Measurements from ENCODE around the gene CYP27B1. TPM values are rescaled to one million over a fixed set of nuclear protein-coding genes. Genes with fewer than 3 reads are reported as not detected.
"Not testable (repeated sequence)": the region's sequence is repeated elsewhere in the genome, so short reads cannot be mapped to it uniquely, and the experiment has no call there.

CYP27B1 gene
- total RNA-seq, 4 donors from 2014 or later: 0.40 to 2.5 (median 2.3) TPM; not detected in 1

DNA sequence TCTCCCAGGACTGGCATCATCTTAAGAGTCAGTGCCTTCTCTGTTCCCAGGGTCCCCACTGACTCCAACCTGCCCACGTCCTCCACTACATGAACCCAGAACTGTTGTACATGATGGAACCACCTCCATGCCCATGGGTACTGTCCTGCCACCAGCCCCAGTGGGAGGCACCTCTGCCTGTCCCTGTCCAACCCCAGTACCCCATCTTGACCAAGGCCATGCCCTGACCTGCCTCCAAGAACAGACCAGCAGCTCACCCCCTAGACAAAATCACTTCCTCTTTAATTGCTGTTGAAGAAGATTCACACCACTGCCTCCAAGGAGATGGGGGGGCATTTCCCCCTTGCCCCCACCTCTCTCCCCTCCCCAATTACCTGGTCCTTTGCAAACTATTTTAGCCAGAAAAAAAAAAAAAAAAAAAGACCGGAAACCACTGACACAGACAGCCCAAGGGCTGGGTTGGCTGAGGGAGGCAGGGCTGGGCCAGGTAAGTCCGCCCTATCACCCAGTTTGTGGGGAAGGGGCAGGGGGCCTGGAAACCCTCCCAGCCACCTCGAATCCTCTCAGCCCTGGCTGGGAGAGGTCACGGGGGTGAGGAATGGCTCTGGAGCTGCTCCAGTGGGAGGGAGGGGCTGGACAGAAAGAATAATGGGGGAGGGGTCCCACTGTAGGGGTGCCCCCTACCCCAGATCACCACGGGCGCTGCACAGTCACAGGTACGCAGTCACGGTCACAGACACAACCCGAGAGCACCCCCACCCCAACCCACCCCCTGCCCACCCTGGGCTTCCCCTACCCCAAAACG lies 41.7 kb downstream of the CYP27B1 start:
- H3K4me1 ChIP-seq: peaks cover 3 to 17% (median 9%) of the 10 kb centered on the region in 4 donors
- H3K27ac ChIP-seq: no peak overlapping the region
- H3K27me3 ChIP-seq: peaks cover 20% of the 10 kb centered on the region
- peaks cover 0 to 3% (median 0%) of the 10 kb centered on the region in 4 donors for H3K36me3 ChIP-seq
- in situ Hi-C loops (cut with MboI; ENCODE audit: low pct_ligation_motif_present in 1 of 4, low pct_unique_long_range_greater_than_20kb in 1 of 4, low sequenced_read_pairs in 3 of 4) (no loop called here), intact Hi-C loops (cut with DNase I; ENCODE audit: low total_unique reads) (no loop called here)
- DNase-seq: no peak
- no peak for TF ChIP-seq EP300 (IDR thresholded peaks at IDR 0.05; ENCODE audit: low read depth)
- TF ChIP-seq POLR2A (IDR thresholded peaks at IDR 0.05): no peak
- TF ChIP-seq, protein P1, sequence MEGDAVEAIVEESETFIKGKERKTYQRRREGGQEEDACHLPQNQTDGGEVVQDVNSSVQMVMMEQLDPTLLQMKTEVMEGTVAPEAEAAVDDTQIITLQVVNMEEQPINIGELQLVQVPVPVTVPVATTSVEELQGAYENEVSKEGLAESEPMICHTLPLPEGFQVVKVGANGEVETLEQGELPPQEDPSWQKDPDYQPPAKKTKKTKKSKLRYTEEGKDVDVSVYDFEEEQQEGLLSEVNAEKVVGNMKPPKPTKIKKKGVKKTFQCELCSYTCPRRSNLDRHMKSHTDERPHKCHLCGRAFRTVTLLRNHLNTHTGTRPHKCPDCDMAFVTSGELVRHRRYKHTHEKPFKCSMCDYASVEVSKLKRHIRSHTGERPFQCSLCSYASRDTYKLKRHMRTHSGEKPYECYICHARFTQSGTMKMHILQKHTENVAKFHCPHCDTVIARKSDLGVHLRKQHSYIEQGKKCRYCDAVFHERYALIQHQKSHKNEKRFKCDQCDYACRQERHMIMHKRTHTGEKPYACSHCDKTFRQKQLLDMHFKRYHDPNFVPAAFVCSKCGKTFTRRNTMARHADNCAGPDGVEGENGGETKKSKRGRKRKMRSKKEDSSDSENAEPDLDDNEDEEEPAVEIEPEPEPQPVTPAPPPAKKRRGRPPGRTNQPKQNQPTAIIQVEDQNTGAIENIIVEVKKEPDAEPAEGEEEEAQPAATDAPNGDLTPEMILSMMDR (IDR thresholded peaks at IDR 0.05): no peak
- no peak for TF ChIP-seq POLR2AphosphoS5 (IDR thresholded peaks at IDR 0.05)
- no peak overlapping the region for H3K4me3 ChIP-seq
- 34 to 45% methylated on average over 3 to 11 of the region's 11 CpGs for WGBS, 2 donors (ENCODE audit: low coverage in 1 of 2)
- no peaks in the 10 kb centered on the region for H3K9me3 ChIP-seq

GRCh38 chr12:57724003-57724935 lies 42.6 kb downstream of the CYP27B1 start:
- Histone ChIP-seq H3K27ac (no peak overlapping the region), H3K4me1 (peaks cover 3 to 17% (median 9%) of the 10 kb centered on the region in 4 donors), H3K9me3 (no peaks in the 10 kb centered on the region), H3K27me3 (peaks cover 20% of the 10 kb centered on the region), H3K4me3 (no peak overlapping the region), H3K36me3 (peaks cover 0 to 8% (median 2%) of the 10 kb centered on the region in 4 donors)
- TF ChIP-seq, protein P1 (IDR thresholded peaks at IDR 0.05): no peak
- no peak for TF ChIP-seq EP300 (IDR thresholded peaks at IDR 0.05; ENCODE audit: low read depth)
- no peak for TF ChIP-seq POLR2A (IDR thresholded peaks at IDR 0.05)
- TF ChIP-seq POLR2AphosphoS5 (IDR thresholded peaks at IDR 0.05): no peak
- no peak for DNase-seq
- WGBS, 2 donors (ENCODE audit: low coverage in 1 of 2): 81% methylated on average over 12 of the region's 12 CpGs; no CpG with 5 or more reads in 1 of the 2 donors
- intact Hi-C loops (cut with DNase I; ENCODE audit: low total_unique reads) (no loop called here), in situ Hi-C loops (cut with MboI; ENCODE audit: low pct_ligation_motif_present in 1 of 4, low pct_unique_long_range_greater_than_20kb in 1 of 4, low sequenced_read_pairs in 3 of 4) (no loop called here)

DNA sequence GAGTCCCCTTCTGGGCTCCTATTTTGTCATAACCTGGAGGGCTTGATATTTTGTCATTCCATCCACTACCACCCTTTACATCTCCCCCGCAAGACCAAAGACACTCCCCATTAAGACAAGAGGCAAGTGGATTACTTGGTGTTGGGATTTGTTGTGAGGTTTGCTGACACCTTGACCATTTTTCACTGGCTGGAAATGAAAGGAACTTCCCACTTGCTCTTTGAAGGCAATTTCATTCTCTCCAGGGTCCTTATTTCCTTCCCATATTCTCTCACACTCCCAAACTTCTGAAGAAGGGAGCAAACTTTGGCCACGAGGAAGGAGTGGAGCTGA lies 43.3 kb downstream of the CYP27B1 start:
- H3K27me3 ChIP-seq: peaks cover 18% of the 10 kb centered on the region
- H3K4me3 ChIP-seq: no peak overlapping the region
- intact Hi-C loops (cut with DNase I; ENCODE audit: low total_unique reads): no loop called here
- peaks cover 3 to 17% (median 9%) of the 10 kb centered on the region in 4 donors for H3K4me1 ChIP-seq
- no peaks in the 10 kb centered on the region for H3K9me3 ChIP-seq
- H3K36me3 ChIP-seq: peaks cover 0 to 15% (median 5%) of the 10 kb centered on the region in 4 donors
- in situ Hi-C loops (cut with MboI; ENCODE audit: low pct_ligation_motif_present in 1 of 4, low pct_unique_long_range_greater_than_20kb in 1 of 4, low sequenced_read_pairs in 3 of 4): no loop called here
- H3K27ac ChIP-seq: no peak overlapping the region
- no peak for DNase-seq
- no peak for TF ChIP-seq EP300 (IDR thresholded peaks at IDR 0.05; ENCODE audit: low read depth)
- 50 to 65% methylated on average over 1 to 2 of the region's 2 CpGs for WGBS, 2 donors (ENCODE audit: low coverage in 1 of 2)

- Histone ChIP-seq H3K4me3 (no peak overlapping the region), H3K36me3 (peaks cover 0 to 20% (median 8%) of the 10 kb centered on the region in 4 donors), H3K9me3 (no peaks in the 10 kb centered on the region), H3K27ac (no peak overlapping the region), H3K4me1 (peaks cover 3 to 17% (median 9%) of the 10 kb centered on the region in 4 donors), H3K27me3 (peaks cover 12% of the 10 kb centered on the region)
- WGBS, 2 donors (ENCODE audit: low coverage in 1 of 2): 26 to 62% methylated on average over 4 to 11 of the region's 11 CpGs
- no peak for DNase-seq
- in situ Hi-C loops (cut with MboI; ENCODE audit: low pct_ligation_motif_present in 1 of 4, low pct_unique_long_range_greater_than_20kb in 1 of 4, low sequenced_read_pairs in 3 of 4): no loop called here
- TF ChIP-seq, protein P1 (IDR thresholded peaks at IDR 0.05): no peak
- TF ChIP-seq POLR2AphosphoS5 (IDR thresholded peaks at IDR 0.05): no peak
- TF ChIP-seq POLR2A (IDR thresholded peaks at IDR 0.05): no peak
- TF ChIP-seq EP300 (IDR thresholded peaks at IDR 0.05; ENCODE audit: low read depth): no peak
- intact Hi-C loops (cut with DNase I; ENCODE audit: low total_unique reads): no loop called here
Observed at GRCh38 chr12:57722716-57723629, 43.9 kb downstream of the CYP27B1 start.

DNA sequence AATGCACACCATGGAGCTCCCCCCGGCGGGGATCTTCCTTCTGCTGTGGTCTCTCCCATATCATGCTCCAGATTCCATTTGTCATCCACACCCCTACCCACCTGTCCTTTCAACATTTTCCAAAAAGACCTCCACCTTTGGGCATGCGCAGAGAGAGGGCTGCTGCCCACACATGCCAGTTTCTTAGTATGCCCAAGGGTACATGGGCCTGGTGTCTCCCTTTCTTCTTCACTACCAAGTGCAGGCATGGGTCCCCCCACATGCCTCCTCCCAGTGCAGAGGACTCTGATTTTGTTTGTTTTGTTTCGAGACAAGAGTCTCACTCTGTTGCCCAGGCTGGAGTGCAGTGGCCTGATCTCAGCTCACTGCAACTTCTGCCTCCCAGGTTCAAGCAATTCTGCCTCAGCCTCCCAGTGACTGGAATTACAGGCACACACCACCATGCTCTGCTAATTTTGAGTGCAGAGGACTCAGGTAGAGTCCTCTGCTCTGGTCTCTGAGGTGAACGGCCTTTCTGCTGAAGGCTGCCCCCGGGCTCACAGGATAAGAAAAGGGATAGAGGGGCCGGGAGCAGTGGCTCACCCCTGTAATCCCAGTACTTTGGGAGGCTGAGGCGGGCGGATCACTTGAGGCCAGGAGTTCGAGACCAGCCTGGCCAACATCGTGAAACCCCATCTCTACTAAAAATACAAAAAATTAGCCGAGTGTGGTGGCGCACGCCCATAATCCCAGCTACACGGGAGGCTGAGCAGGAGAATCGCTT lies 44.9 kb downstream of the CYP27B1 start:
- in situ Hi-C loops (cut with MboI; ENCODE audit: low pct_ligation_motif_present in 1 of 4, low pct_unique_long_range_greater_than_20kb in 1 of 4, low sequenced_read_pairs in 3 of 4); H3K4me3 ChIP-seq; H3K27ac ChIP-seq; H3K27me3 ChIP-seq; intact Hi-C loops (cut with DNase I; ENCODE audit: low total_unique reads); DNase-seq; H3K9me3 ChIP-seq: not testable (repeated sequence)
- H3K36me3 ChIP-seq: peaks cover 0 to 27% (median 12%) of the 10 kb centered on the region in 4 donors
- H3K4me1 ChIP-seq: peaks cover 3 to 12% (median 8%) of the 10 kb centered on the region in 4 donors
- WGBS, 2 donors (ENCODE audit: low coverage in 1 of 2): 97 to 100% methylated on average over 6 to 16 of the region's 16 CpGs
